H1 (cell line): ENCODE measurements around the gene UBASH3B. TPM values are rescaled to one million over a fixed set of nuclear protein-coding genes. Genes with fewer than 3 reads are reported as not detected.

ENCODE experiments used
- CTCF ChIA-PET: fragments of 300-600 bp; sonication (Branson Sonifier 250); formaldehyde crosslinking; loops from one replicate; lab custom pipeline; 2021; ENCODE audit not compliant: partially characterized antibody; lab: Charles Lee
- POLR2A ChIA-PET: fragments of 300-600 bp; sonication (Branson Sonifier 250); formaldehyde crosslinking; loops from one replicate; lab custom pipeline; 2021; ENCODE audit warnings: inconsistent platforms; ENCODE audit not compliant: partially characterized antibody; lab: Charles Lee
- DNase-seq, 2 experiments: peaks; one replicate each; pipeline versions ENCODE4 v3.0.0 to v3.0.0-alpha.2; 2010 to 2022; ENCODE audit warnings: low spot score in 2 of 2, low read depth in 1 of 2, mixed read lengths in 1 of 2
- FAIRE-seq: peaks from 2 replicates; lab custom pipeline; 2011; peaks lifted over from hg19 to GRCh38; lab: Jason Lieb, UNC
- H2AFZ ChIP-seq: 2 replicates; pipeline ENCODE4 v1.8.1; 2012; ENCODE audit warnings: low read length, inconsistent platforms
- H2AK5ac ChIP-seq: 2 replicates; pipeline ENCODE4 v1.6.1; 2013; ENCODE audit warnings: low read depth, low read length
- H2BK120ac ChIP-seq: replicated peaks from 2 replicates; pipeline ENCODE3; 2013; ENCODE audit warnings: low read depth, low read length, inconsistent platforms
- H2BK12ac ChIP-seq: 2 replicates; pipeline ENCODE4 v1.6.1; 2013; ENCODE audit warnings: low read depth, low read length
- H2BK15ac ChIP-seq: 2 replicates; pipeline ENCODE4 v1.6.1; 2013; ENCODE audit warnings: low read length
- H2BK20ac ChIP-seq: 2 replicates; pipeline ENCODE4 v1.6.1; 2013; ENCODE audit warnings: low read length
- H2BK5ac ChIP-seq: 2 replicates; pipeline ENCODE4 v1.6.1; 2013; ENCODE audit warnings: low read depth, low read length
- H3K14ac ChIP-seq: 2 replicates; pipeline ENCODE4 v1.6.1; 2013; ENCODE audit warnings: inconsistent platforms; ENCODE audit not compliant: insufficient read length
- H3K18ac ChIP-seq: 2 replicates; pipeline ENCODE4 v1.6.1; 2013; ENCODE audit warnings: low read length; ENCODE audit errors: extremely low read depth
- H3K23ac ChIP-seq: 2 replicates; pipeline ENCODE4 v1.6.1; 2013; ENCODE audit warnings: inconsistent platforms; ENCODE audit not compliant: insufficient read length
- H3K23me2 ChIP-seq: 2 replicates; pipeline ENCODE4 v1.6.1; 2013; ENCODE audit warnings: low read depth, low read length
- H3K27ac ChIP-seq: 2 replicates; pipeline ENCODE4 v1.6.1; 2011; ENCODE audit warnings: low read depth, low read length, inconsistent platforms
- H3K27me3 ChIP-seq, 4 experiments: replicated peaks in 1 of 4; 1 replicate in 1 of 4; 2 replicates in 3 of 4; pipeline versions ENCODE4 v1.6.1 to v1.8.1; 2011 to 2013; ENCODE audit warnings: low read length in 3 of 4, mild to moderate bottlenecking in 3 of 4, inconsistent platforms in 2 of 4, mixed read lengths in 2 of 4, moderate library complexity in 1 of 4; ENCODE audit not compliant: control insufficient read depth in 3 of 4, insufficient read depth in 3 of 4; ENCODE audit errors: extremely low read depth in 1 of 4
- H3K36me3 ChIP-seq, 4 experiments: 2 replicates each; pipeline versions ENCODE4 v1.6.1 to v1.8.1; 2011 to 2013; ENCODE audit warnings: mild to moderate bottlenecking in 4 of 4, low read length in 3 of 4, moderate library complexity in 2 of 4, control low read depth in 1 of 4, inconsistent platforms in 1 of 4; ENCODE audit not compliant: insufficient read depth in 4 of 4, control insufficient read depth in 2 of 4
- H3K4ac ChIP-seq: replicated peaks from 2 replicates; pipeline ENCODE3; 2013; ENCODE audit warnings: low read length, low read depth, mixed read lengths, inconsistent platforms; ENCODE audit not compliant: insufficient read length
- H3K4me1 ChIP-seq, 4 experiments: replicated peaks in 1 of 4; 1 replicate in 1 of 4; 2 replicates in 3 of 4; pipeline versions ENCODE4 v1.6.1 to v1.8.1; 2011 to 2013; ENCODE audit warnings: low read length in 3 of 4, inconsistent platforms in 2 of 4, mixed read lengths in 1 of 4; ENCODE audit not compliant: insufficient read depth in 4 of 4, control insufficient read depth in 3 of 4
- H3K4me2 ChIP-seq, 2 experiments: 2 replicates each; pipeline versions ENCODE4 v1.6.1 to v1.8.1; 2011 to 2013; ENCODE audit warnings: low read depth in 2 of 2, low read length in 2 of 2, control low read depth in 1 of 2, inconsistent platforms in 1 of 2, mild to moderate bottlenecking in 1 of 2; ENCODE audit not compliant: insufficient read depth in 1 of 2
- H3K4me3 ChIP-seq, 4 experiments: fragments of 200-600, 300-600 bp in 1 of 4; sonication (generic), shearing (Covaris generic), sonication (Bioruptor Twin) in 1 of 4; 2 replicates each; pipeline versions ENCODE4 v1.5.1 to v1.8.1; 2011 to 2016; ENCODE audit warnings: low read length in 4 of 4, low read depth in 3 of 4, control low read depth in 2 of 4, inconsistent platforms in 2 of 4, mild to moderate bottlenecking in 2 of 4, mixed read lengths in 1 of 4, moderate library complexity in 1 of 4; ENCODE audit not compliant: insufficient read depth in 2 of 4; ENCODE audit errors: extremely low read depth in 1 of 4
- H3K56ac ChIP-seq: replicated peaks from 2 replicates; pipeline ENCODE3; 2013; ENCODE audit warnings: low read depth, mild to moderate bottlenecking, mixed read lengths, low read length, inconsistent platforms; ENCODE audit not compliant: insufficient read length
- H3K79me1 ChIP-seq: 2 replicates; pipeline ENCODE4 v1.6.1; 2013; ENCODE audit warnings: low read depth, low read length, control low read depth
- H3K79me2 ChIP-seq, 2 experiments: 2 replicates each; pipeline versions ENCODE4 v1.6.1 to v1.8.1; 2012 to 2013; ENCODE audit warnings: low read length in 2 of 2, mild to moderate bottlenecking in 2 of 2, inconsistent platforms in 1 of 2; ENCODE audit not compliant: insufficient read depth in 2 of 2, control insufficient read depth in 1 of 2
- H3K9ac ChIP-seq, 4 experiments: replicated peaks in 1 of 4; 1 replicate in 1 of 4; 2 replicates in 3 of 4; pipeline versions ENCODE4 v1.6.1 to v1.8.1; 2011 to 2013; ENCODE audit warnings: low read depth in 3 of 4, low read length in 3 of 4, control low read depth in 2 of 4, mild to moderate bottlenecking in 2 of 4, moderate library complexity in 2 of 4, inconsistent platforms in 1 of 4; ENCODE audit errors: extremely low read depth in 1 of 4
- H3K9me3 ChIP-seq, 2 experiments: 2 replicates each; pipeline versions ENCODE4 v1.6.1 to v1.8.1; 2012 to 2013; ENCODE audit warnings: mild to moderate bottlenecking in 2 of 2, moderate library complexity in 2 of 2, control low read depth in 1 of 2, inconsistent platforms in 1 of 2, low read depth in 1 of 2, low read length in 1 of 2, mixed read lengths in 1 of 2; ENCODE audit not compliant: insufficient read depth in 2 of 2
- H4K20me1 ChIP-seq, 2 experiments: replicated peaks in 1 of 2; 2 replicates each; pipeline versions ENCODE3 to v1.8.1; 2011 to 2013; ENCODE audit warnings: inconsistent platforms in 2 of 2, low read length in 2 of 2, mild to moderate bottlenecking in 1 of 2; ENCODE audit not compliant: insufficient read depth in 2 of 2, control insufficient read depth in 1 of 2
- H4K5ac ChIP-seq: 2 replicates; pipeline ENCODE4 v1.6.1; 2013; ENCODE audit warnings: low read length, low read depth, mixed read lengths, inconsistent platforms; ENCODE audit not compliant: insufficient read length
- H4K8ac ChIP-seq: 2 replicates; pipeline ENCODE4 v1.8.0; 2013; ENCODE audit warnings: mild to moderate bottlenecking, moderate library complexity, low read length, inconsistent platforms; ENCODE audit not compliant: insufficient read depth; ENCODE audit errors: extremely low read depth
- H4K91ac ChIP-seq: replicated peaks from 2 replicates; pipeline ENCODE3; 2013; ENCODE audit warnings: low read length, mixed read lengths, inconsistent platforms; ENCODE audit not compliant: insufficient read length
- HDAC2 ChIP-seq, 2 experiments: fragments of 300-600 bp in 1 of 2; sonication (generic) in 1 of 2; IDR thresholded peaks; 2 replicates each; pipeline ENCODE4 v1.6.1; 2011 to 2012; ENCODE audit warnings: low read depth in 2 of 2, low read length in 2 of 2, mild to moderate bottlenecking in 2 of 2, moderate library complexity in 2 of 2, borderline replicate concordance in 1 of 2, inconsistent platforms in 1 of 2
- WGBS, 2 experiments: shearing (Covaris generic) in 1 of 2; methylation state at CpG; one replicate each; pipeline versions ENCODE4 v1.1.6 to v1.1.7; 2013 to 2015; ENCODE audit warnings: low lambda C conversion rate in 2 of 2, mixed read lengths in 2 of 2, inconsistent platforms in 1 of 2, low coverage in 1 of 2, missing lambda C conversion rate in 1 of 2; ENCODE audit not compliant: insufficient replicate concordance in 2 of 2, insufficient coverage in 1 of 2, insufficient read length in 1 of 2; ENCODE audit errors: extremely low coverage in 1 of 2, missing lambda C conversion rate in 1 of 2; 5-methylcytosine and 5-hydroxymethylcytosine counted together
- polyA plus RNA-seq, 7 experiments: library from polyadenylated mRNA; depleted of rRNA in 3 of 7; stranded (reverse) in 5 of 7; unstranded in 2 of 7; fragments of >200 nt in 5 of 7; fragments of 200-250 nt in 2 of 7; gene quantifications; 1 replicate in 5 of 7; 2 replicates in 1 of 7; 4 replicates in 1 of 7; pipeline versions ENCODE4 v1.2.1 to v1.2.3, GENCODE V29; 2011 to 2013; ENCODE audit warnings: missing spikeins in 2 of 7, mixed read lengths in 2 of 7
- total RNA-seq: library from RNA; stranded (reverse); fragmentation: NEBNext Ultra II Directional; extraction: Animal tissue kit (Norgen Biotek cat#: 25700); gene quantifications from 2 replicates; pipeline ENCODE4 v1.2.1, GENCODE V29; 2021
- TF ChIP-seq, protein P1 (sequence below): IDR thresholded peaks from 2 replicates; pipeline ENCODE4 v1.6.1; 2012; ENCODE audit warnings: low read length, inconsistent platforms

The UBASH3B gene
- total and polyA plus RNA-seq, 2 of the 8 experiments (the other 6 are each of a cell fraction or from before 2014, with no cell fraction given), result 7.5 to 9.5 TPM

DNA sequence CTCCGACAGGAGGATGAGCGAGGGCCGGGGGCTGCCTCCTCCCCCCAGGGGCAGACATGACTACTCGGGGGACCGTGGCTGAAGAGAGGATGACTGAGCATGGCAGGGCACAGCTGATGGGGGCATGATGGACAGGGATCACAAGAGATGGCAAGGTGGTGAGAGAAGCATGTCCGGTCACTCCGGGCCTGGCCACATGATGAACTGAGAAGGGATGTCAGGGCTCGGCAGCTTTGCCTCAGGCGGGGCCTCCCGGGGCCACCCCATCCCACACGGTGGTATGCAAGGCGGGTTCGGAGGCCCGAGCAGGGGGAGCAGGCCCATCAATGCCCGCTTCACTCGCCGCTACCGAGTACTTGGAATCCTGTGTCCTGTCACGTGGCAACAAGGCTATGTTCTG lies 36.6 kb upstream of the UBASH3B start:
- 97% methylated on average over 16 of the region's 19 CpGs; no CpG with 5 or more reads in 1 of the 2 experiments for WGBS, 2 experiments
- no peak overlapping the region for H2AFZ ChIP-seq
- H2BK15ac ChIP-seq, result no peak overlapping the region
- CTCF ChIA-PET, result interaction anchor here (1.2 to 1.6 kb wide), 2 partner anchors 10 to 164 kb away, joined by 3 to 8 read pairs; no protein-coding TSS in a partner anchor
- H3K9me3 ChIP-seq, result peaks cover 6 to 7% of the 10 kb centered on the region in 2 experiments; a peak in 2 of 4 replicates
- H3K36me3 ChIP-seq, result no peaks in the 10 kb centered on the region
- no peaks in the 10 kb centered on the region for H3K4me1 ChIP-seq
- FAIRE-seq (no peak), DNase-seq (no peak)
- POLR2A ChIA-PET, result no interaction called here
- no peak overlapping the region for H2BK20ac ChIP-seq
- H3K23ac ChIP-seq, result no peak overlapping the region
- H3K9ac ChIP-seq, result no peak overlapping the region
- no peak overlapping the region for H3K56ac ChIP-seq
- H4K20me1 ChIP-seq, result no peaks in the 10 kb centered on the region
- H3K27ac ChIP-seq, result no peak overlapping the region
- no peak overlapping the region for H3K4ac ChIP-seq
- no peaks in the 10 kb centered on the region for H3K79me2 ChIP-seq
- no peak overlapping the region for H2BK5ac ChIP-seq
- H3K4me2 ChIP-seq, result no peak overlapping the region
- H4K5ac ChIP-seq, result no peak overlapping the region
- H3K27me3 ChIP-seq, result no peaks in the 10 kb centered on the region
- H3K14ac ChIP-seq, result no peak overlapping the region
- no peak overlapping the region for H2BK120ac ChIP-seq
- H2BK12ac ChIP-seq, result no peak overlapping the region
- H4K91ac ChIP-seq, result no peak overlapping the region
- H3K18ac ChIP-seq, result no peak overlapping the region
- no peak overlapping the region for H3K4me3 ChIP-seq
- no peaks in the 10 kb centered on the region for H3K23me2 ChIP-seq
- no peak overlapping the region for H4K8ac ChIP-seq
- TF ChIP-seq, protein P1, sequence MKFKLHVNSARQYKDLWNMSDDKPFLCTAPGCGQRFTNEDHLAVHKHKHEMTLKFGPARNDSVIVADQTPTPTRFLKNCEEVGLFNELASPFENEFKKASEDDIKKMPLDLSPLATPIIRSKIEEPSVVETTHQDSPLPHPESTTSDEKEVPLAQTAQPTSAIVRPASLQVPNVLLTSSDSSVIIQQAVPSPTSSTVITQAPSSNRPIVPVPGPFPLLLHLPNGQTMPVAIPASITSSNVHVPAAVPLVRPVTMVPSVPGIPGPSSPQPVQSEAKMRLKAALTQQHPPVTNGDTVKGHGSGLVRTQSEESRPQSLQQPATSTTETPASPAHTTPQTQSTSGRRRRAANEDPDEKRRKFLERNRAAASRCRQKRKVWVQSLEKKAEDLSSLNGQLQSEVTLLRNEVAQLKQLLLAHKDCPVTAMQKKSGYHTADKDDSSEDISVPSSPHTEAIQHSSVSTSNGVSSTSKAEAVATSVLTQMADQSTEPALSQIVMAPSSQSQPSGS, result no peak
- TF ChIP-seq HDAC2 (IDR thresholded peaks at IDR 0.05; ENCODE audit: borderline replicate concordance in 1 of 2, low read depth in 2 of 2, low read length in 2 of 2), result no peak
- no peaks in the 10 kb centered on the region for H3K79me1 ChIP-seq
- H2AK5ac ChIP-seq, result no peak overlapping the region
